HG03175 (cell line): Measurements from ENCODE around the gene IBSP.
A peak's percentile ranks its signal among the peaks of the same experiment; 100 is the strongest.

Experiments
- ATAC-seq: cut with Tn5 transposase; IDR thresholded peaks from one replicate; pipeline ENCODE4 v1.9.1; 2021; ENCODE audit warnings: mild to moderate bottlenecking, moderate library complexity; ENCODE audit not compliant: unreplicated experiment

The IBSP gene

DNA sequence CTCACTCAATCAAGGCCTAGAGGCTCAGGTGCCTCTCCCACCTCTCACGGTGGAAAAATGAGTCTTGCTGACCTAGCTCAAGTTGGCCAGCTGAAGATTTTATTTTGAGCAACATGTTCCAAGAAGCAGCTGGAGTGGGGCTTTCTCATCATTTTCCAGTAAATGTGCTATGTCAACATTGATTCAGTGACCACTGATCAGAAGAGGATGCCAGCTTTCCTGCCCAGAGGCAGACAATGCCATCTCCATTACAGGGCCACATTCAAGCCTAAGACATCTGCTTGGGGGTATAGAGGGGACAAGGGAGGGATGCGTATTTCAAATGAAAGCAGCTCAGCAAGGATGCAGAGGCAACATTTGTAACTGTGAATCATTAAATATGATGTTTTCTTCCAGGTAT is 36.4 kb downstream of the IBSP start:
- ATAC-seq = no peak

DNA sequence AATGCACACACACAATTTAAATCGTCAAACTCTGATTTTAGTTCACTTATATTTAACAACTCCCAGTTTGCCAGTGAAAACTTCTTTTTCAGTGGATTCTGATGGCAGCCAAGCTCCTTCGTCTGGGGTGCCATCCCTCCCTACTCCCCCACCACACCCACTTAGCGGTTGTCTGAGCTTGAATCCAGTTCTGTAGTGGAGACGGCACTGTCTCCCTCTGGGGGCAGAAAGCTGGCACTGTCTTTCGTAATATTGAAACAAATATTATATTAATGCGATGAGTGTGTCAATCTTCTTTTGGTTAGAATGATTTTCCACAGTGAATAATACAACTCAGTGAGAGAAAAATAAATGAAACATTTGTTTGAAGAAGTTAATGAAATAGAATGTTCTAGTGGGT is 38.9 kb downstream of the IBSP start:
- ATAC-seq = no peak

DNA sequence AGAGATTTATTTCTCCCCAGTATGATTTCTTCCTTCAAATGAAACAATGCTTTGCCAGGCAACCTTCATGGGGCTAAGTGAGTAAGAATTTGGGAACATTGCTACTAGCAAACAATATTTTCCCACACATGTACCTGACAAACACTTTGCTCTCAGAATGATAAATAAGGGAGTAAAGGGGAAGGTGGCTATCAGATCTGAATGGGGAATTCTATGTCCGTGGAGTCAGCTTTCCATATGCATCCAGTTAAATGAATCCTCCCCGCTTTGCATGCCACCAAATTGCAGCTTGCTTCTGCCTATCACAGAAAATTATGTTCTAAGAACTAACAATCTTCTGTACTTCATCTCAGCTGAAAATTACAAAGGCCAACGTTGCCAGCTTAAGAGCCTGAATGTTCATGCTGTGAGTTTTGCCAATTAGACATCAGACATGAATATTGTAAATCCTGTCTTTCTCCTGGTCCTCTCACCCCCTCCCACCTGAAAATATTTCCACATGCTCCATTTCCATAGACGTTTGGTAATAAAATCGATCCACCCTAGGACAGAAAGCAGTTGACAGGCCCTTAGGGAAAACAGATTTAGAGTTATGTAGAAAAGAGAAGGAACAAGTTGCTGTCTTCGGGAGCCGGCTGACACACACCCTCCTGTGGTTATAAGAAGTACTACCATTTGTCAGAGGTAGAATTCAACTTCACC is 39.7 kb downstream of the IBSP start:
- peak; percentile 65 for ATAC-seq

DNA sequence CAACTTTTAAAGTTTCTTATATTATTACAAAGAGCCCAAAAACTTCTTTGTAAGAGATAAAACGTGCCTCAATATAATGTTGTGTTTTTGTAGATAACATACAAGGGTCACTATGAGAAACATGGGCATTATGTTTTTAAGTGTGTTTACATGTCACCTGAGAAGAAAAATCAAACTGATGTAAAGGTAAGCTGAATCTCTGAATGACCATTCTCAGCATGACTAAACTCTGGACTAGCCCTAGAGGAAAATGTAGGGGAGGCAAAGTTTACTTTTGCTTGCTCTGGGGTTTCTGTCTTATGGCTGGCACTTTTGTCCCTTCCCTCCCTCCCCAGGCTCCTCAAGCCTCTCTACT is 40.2 kb downstream of the IBSP start:
- no peak for ATAC-seq

DNA sequence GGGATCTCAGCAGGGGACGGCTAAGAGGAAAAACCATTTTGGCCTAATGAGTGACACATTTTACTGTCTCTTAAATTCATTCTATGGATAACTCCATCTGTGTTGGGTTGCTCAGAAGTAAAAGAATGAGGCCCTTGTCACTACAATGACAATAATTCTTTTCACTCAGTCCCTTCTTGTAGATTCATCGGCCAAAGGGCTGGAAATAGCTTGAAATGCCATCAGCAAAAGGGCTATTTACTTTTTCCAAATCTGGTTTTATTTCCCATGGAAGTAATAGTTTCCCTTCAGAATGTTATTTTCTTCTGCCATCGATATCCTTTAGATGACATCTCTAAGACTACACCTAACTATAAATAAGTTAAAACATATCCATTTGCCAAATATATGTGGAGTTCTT is 40.8 kb downstream of the IBSP start:
- ATAC-seq = no peak

DNA sequence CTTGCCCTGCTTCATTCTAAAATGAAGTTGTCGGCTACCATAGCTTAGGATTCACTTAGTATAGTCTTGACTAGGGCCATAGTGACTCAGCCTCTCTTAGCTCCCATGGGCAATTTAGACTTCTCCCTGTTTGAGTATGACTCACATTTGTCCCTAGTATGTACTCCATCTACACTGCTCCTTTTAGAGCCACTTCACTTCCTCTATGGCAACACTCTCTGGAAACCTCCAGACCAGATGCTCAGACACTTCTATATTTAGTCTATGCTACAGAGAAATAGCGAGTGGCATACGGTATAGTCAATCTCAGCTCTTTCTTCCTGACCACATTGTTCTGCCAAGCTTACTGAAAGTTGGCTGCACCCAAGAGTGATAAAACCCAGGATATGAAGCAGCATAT is 44.6 kb downstream of the IBSP start:
- no peak for ATAC-seq

DNA sequence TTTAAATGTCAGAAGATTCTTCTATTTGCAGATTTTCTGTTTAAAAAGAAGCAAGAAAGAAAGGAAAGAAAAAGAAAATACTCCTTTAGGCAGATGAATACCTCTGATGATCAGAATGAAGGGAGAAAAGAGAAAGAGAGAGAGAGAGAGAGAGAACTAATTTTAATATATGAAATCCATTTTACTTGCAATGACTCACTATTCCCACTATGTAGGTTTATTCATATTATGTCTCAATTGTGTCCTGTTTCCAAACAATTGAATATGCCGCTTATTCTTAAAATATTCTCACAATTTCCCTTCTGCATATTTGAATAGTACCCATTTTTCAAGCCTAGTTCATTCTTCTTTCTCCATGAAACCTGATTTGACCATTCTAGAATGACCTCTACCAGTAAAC is 45.1 kb downstream of the IBSP start:
- ATAC-seq = no peak

DNA sequence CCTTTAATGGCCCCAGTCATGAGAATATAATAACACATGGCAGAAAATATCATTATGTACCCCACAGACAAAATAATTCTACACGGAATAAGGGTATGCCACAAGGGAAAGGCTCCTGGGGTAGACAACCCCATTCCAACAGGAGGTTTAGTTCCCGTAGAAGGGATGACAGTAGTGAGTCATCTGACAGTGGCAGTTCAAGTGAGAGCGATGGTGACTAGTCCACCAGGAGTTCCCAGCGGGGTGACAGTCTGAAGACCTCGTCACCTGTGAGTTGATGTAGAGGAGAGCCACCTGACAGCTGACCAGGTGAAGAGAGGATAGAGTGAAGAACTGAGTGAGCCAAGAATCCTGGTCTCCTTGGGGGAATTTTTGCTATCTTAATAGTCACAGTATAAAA is 46.9 kb downstream of the IBSP start:
- no peak for ATAC-seq

DNA sequence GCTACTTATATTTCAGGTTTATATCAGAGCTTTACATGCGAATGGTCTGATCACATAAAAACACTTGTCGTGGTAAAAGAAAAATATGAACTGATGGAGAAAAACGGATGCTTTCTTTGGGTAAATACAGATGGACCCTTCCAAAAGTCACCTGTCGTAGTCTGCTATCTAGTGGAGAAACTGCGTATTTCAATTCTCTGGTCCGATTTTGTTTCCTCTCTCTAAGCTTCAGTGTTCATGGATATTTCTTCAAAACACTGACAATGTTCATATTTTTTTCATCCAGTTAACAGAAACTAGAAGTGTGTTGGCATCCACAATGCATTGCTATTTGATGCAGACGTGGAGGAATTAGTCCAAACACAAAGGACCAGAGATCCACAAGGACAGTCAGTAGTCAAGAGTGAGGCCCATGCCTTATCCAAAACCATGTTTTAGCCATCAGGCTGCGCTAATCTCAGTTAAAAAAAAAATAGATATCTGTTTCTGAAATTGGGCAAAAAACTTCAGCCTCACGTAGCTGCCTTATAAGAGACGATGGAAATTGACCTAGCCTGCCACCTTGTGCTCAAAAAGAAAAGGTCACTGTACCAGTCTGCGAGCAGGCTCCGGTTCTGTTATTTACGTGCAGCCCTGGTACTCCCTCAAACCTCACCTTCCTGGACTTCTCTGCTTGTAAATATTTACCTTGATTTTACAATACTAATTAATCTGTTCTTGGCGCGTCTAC is 49.4 kb downstream of the IBSP start:
- peak; percentile 91 for ATAC-seq

DNA sequence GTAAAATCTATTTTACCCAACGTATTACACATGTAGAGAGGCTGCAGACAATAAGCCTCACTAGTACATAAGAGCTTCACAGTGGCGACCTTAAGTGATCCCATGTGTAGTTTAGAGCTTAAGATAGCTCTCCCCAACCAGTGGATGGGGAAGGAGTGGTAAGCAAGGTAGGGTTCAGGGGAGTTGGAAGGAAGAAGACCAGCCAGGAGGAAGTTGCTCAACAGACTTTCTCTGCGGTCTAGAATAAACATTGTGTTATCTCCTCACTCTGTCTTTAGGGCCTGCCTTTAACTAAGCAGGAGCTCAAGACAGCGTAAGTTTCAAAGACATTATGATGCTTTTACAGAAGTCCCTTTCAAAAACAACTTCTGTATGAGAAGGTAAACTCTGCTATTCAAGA is 50.3 kb downstream of the IBSP start:
- ATAC-seq = no peak

DNA sequence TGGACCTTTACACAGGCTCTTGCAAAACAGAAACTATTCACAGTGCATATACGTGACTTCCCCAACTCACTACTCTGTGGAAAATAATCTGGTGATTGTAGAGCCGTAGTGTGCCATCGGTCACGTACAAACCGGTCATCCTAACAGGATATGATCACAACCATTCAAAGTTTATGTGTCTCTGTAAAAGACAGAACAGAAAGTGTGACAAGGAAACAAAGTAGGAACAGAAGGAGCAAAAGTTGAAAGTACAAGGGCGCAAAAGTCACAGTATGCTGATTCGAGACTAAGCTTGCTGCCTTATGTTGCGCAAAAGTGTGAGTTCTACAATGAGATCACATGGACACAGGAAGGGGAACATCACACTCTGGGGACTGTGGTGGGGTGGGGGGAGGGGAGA is 52.0 kb downstream of the IBSP start:
- no peak for ATAC-seq

DNA sequence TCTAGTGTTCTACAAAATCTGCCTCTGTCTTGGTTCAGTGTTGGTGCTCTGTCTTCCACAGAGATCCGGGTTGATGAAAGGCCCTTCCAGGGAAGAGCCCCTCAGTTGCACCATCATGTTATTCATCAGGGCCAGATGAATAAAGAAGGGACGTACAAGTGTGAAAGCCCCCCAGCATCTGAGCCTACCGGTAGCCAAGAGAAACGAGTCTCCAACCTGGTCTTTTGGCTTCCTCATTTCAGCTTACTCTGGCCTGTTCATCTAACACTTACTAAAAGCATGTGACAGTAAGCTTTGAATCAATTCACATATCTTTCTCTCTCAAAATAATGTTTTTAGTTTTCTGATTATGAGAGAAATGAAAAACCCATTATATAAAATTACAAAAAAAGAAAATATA is 52.6 kb downstream of the IBSP start:
- ATAC-seq = no peak

DNA sequence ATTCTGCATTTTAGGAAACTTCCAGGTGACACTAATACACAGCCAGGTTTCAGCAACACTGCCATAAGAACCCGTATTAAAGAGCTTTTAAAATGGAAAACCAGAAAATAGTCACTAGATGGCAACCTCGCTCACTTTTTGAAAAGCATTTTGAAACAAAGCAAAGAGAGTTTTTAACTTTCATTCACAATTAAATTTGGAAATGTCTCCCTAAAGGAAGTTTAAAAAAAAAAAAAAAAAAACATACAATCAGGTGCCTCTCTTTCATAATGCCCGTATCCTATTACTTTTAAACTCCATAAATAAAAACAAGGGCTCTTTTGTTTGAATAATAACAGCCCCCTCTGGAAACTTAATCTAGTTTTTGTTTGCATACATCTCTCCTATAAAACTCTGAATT is 53.8 kb downstream of the IBSP start:
- ATAC-seq = no peak

DNA sequence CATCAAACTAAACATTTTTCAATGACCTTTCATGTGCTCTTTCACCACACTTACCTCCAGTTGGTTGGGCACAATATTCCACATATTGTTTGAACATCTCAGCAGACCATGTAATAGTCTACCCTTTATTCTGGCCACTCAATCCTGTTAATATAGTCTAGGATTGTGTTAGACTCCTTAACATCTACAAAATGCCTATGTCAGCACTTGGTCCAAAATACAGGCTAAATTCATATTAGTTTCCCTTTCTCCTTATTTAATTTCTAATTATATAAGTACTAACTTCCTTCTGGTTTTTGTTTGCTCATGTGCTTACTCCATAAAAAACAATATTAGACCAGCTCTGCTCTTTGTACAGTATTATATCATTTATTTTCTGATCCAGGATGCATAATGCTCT is 54.5 kb downstream of the IBSP start:
- ATAC-seq = no peak

DNA sequence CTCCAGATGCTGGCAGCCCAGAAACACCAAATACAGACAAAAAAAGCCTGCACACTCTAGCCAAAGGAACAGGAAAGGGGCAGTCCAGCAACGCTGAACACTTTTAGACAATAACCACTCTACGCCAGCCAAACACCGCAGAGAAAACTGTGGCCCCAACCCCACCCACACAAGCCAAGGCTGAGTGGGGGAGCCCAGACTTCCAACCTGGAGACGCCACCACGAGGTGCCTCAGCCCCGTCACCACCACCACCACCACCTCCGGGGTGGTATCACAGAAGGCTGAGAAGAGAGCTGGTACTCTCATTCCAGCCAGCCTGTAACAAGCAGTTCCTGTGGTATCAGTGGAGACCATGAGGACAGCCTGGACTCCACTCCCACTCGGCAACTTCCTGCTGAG is 56.2 kb downstream of the IBSP start:
- no peak for ATAC-seq

DNA sequence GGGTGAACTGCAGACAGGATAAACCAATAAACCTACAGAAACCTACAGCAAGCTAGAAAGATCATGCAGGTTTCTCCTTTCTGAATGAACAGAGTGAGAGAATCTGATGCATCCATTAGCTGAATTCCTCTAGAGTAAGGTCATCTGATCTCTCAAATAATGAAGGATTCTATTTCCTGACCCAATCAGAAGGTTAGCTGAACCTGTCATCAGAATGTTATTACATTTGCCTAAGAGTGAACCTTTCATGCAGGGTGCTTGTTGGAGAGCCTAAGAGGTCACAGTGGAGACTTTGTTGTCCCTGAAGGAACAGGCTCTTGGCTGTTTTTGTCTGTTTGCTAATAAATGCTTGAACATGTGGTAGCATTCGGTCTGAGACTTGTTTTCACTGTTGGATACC is 57.5 kb downstream of the IBSP start:
- no peak for ATAC-seq

DNA sequence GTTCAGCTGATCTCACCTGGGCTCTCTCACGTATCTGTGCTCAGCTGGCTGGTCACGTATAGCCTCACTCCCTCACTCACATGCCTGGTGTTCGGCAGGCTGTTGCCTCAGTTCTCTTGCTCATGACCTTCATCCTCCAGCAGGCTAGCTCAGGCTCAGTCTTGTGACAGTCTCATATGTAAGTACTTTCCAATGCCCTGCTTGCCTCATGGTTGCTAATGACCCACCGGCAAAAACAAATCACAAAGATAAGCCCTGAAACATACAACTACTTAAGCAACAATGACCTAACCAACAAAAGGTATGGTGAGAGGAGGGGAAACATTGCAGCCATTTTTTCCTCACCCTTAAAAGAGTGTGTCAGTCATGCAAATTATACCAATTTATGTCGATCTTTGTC is 58.4 kb downstream of the IBSP start:
- ATAC-seq = no peak
